Ishikawa (cell line): ENCODE data around the gene BCL2L1.

Experiments
- CEBPB ChIP-seq: IDR thresholded peaks from 2 replicates; pipeline ENCODE4 v1.6.1; 2012
- CREB1 ChIP-seq: IDR thresholded peaks from 2 replicates; pipeline ENCODE4 v1.6.1; 2012; ENCODE audit warnings: low read depth
- EGR1 ChIP-seq: IDR thresholded peaks from 2 replicates; pipeline ENCODE4 v1.6.1; 2012
- EP300 ChIP-seq: IDR thresholded peaks from 2 replicates; pipeline ENCODE4 v1.6.1; 2012; ENCODE audit warnings: borderline replicate concordance
- FOXM1 ChIP-seq: IDR thresholded peaks from 2 replicates; pipeline ENCODE4 v1.6.1; 2012; ENCODE audit warnings: low read depth, borderline replicate concordance
- NFIC ChIP-seq: IDR thresholded peaks from 2 replicates; pipeline ENCODE4 v1.6.1; 2012
- RAD21 ChIP-seq: IDR thresholded peaks from 2 replicates; pipeline ENCODE4 v1.6.1; 2012; ENCODE audit warnings: low read depth
- TAF1 ChIP-seq: IDR thresholded peaks from 2 replicates; pipeline ENCODE4 v1.6.1; 2012; ENCODE audit warnings: low read depth, mild to moderate bottlenecking
- TCF12 ChIP-seq: IDR thresholded peaks from 2 replicates; pipeline ENCODE4 v1.6.1; 2012; ENCODE audit warnings: low read depth
- TEAD4 ChIP-seq: IDR thresholded peaks from 2 replicates; pipeline ENCODE4 v1.6.1; 2012
- YY1 ChIP-seq: IDR thresholded peaks from 2 replicates; pipeline ENCODE4 v1.6.1; 2012; ENCODE audit warnings: low read depth
- ZBTB7A ChIP-seq: IDR thresholded peaks from 2 replicates; pipeline ENCODE4 v1.6.1; 2012; ENCODE audit warnings: low read depth
- TF ChIP-seq, protein P1 (sequence below): IDR thresholded peaks from 2 replicates; pipeline ENCODE4 v1.6.1; 2012
- TF ChIP-seq, protein P2 (sequence below): IDR thresholded peaks from 2 replicates; pipeline ENCODE4 v1.6.1; 2012
- TF ChIP-seq, protein P3 (sequence below): IDR thresholded peaks from 2 replicates; pipeline ENCODE4 v1.6.1; 2012; ENCODE audit warnings: low read depth, mild to moderate bottlenecking

Gene BCL2L1

DNA sequence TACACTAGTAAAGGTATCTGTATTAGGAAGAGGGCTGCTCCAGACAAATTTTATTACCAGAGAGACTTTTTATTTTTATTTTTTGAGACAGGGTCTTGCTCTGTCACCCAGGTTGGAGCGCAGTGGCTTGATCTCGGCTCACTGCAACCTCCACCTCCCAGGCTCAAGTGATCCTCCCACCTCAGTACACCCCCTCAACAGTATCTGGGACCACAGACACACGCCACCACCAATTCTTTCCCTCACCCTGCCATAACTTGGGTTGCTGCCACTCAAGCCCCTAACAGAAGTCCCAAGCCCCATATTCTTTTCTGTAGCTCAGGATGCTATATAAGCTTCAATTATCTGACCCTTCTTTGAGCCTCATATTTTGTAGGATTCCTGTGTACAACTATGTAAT is 6.9 kb downstream of the BCL2L1 start:
- TF ChIP-seq EGR1 (no peak), NFIC (no peak), RAD21 (no peak), TCF12 (no peak), TAF1 (no peak)
- TF ChIP-seq, protein P1, sequence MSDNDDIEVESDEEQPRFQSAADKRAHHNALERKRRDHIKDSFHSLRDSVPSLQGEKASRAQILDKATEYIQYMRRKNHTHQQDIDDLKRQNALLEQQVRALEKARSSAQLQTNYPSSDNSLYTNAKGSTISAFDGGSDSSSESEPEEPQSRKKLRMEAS: no peak

DNA sequence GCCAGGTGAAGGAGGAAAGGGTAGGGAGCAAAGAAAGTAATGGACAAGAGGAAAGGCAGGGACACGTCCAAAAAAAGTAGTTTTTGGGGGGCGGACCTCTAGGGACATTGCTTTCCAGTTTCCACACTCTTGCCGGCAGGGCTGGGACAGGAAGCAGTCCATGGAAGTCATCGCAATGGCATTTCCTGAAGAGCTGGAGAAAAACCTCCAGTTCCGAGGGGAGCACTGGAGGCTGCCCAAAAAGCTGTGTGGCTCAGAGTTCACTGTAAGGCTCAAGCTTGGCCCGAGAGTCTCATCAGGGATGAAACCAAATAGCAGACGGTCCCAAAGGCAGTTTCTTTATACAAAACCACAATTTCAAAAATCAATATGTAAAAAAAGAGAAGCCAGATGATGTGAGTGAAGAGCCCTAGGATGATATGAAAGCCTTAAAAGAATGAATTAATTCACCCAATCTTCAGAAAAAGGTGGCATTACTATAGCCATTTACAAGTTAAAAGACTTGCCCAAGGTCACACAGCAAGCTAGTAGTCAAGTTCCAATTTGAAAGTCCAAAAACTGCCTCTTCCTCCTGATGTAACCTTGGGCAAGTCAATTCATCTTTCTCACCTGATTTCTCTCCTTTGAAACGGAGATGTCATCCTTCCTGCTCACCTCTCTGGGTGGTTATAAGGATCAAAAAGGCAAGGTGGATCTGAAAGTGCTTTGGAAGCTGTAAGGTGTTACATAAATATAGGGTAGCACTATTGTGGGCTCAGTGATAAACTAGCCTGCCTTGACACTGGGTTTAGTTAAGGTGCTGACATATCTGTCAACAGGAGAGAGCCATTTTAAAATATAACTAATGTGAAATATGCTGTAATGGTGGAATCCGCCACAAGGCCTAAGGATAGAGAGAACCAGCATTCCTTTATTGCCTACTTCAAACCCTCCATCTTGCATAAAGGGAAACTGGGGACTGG is 9.1 kb downstream of the BCL2L1 start:
- TF ChIP-seq TEAD4 (peak; percentile 81), YY1 (no peak), EGR1 (no peak), TCF12 (peak; percentile 79), ZBTB7A (no peak), RAD21 (peak; percentile 17; the same call in 1 of the 2 replicates), CREB1 (no peak), CEBPB (peak; percentile 66; the same call in 1 of the 2 replicates), FOXM1 (peak; percentile 73; the same call in 1 of the 2 replicates), TAF1 (no peak), NFIC (peak; percentile 75), EP300 (peak; percentile 89)
- TF ChIP-seq, protein P2, sequence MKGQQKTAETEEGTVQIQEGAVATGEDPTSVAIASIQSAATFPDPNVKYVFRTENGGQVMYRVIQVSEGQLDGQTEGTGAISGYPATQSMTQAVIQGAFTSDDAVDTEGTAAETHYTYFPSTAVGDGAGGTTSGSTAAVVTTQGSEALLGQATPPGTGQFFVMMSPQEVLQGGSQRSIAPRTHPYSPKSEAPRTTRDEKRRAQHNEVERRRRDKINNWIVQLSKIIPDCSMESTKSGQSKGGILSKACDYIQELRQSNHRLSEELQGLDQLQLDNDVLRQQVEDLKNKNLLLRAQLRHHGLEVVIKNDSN: no peak
- TF ChIP-seq, protein P3, sequence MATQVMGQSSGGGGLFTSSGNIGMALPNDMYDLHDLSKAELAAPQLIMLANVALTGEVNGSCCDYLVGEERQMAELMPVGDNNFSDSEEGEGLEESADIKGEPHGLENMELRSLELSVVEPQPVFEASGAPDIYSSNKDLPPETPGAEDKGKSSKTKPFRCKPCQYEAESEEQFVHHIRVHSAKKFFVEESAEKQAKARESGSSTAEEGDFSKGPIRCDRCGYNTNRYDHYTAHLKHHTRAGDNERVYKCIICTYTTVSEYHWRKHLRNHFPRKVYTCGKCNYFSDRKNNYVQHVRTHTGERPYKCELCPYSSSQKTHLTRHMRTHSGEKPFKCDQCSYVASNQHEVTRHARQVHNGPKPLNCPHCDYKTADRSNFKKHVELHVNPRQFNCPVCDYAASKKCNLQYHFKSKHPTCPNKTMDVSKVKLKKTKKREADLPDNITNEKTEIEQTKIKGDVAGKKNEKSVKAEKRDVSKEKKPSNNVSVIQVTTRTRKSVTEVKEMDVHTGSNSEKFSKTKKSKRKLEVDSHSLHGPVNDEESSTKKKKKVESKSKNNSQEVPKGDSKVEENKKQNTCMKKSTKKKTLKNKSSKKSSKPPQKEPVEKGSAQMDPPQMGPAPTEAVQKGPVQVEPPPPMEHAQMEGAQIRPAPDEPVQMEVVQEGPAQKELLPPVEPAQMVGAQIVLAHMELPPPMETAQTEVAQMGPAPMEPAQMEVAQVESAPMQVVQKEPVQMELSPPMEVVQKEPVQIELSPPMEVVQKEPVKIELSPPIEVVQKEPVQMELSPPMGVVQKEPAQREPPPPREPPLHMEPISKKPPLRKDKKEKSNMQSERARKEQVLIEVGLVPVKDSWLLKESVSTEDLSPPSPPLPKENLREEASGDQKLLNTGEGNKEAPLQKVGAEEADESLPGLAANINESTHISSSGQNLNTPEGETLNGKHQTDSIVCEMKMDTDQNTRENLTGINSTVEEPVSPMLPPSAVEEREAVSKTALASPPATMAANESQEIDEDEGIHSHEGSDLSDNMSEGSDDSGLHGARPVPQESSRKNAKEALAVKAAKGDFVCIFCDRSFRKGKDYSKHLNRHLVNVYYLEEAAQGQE: no peak
- TF ChIP-seq, protein P1: no peak

DNA sequence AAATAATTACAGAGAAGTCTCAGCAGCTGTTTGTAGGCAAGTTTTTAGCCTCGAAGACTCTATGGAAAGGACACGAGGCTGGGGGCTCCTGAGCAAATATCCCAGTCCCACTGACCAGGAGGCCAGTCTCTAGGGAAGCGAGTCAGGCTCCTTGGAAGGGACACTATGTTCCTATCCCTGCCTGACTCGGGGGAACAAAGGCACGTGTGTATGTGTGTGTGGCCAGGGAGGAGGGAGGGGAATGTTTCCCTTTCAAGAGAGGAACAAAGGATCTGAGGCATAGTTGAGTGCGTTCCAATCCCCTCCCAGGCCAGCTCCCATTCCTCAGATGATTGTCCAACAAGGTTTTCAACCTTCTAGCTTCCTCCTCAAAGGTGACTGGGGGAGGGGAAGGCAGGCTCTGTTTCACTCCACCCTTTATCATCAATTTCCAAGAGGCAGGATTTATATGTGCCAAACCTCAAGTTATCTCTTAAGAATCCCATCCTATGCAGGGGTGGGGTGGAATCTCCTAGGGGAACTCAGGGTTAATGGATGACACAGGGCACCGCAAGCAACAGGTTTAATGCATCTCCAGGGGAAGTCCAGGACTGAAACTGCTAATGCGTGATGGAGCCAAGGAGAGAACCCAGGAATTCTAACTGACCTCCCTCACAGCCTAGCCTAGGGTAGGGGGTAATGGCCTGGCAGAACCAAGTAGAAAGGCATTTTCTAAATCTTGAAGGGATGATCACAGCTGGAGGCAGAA is 9.9 kb downstream of the BCL2L1 start:
- TF ChIP-seq TCF12 (peak; percentile 98), TEAD4 (peak; percentile 97), YY1 (peak; percentile 39), FOXM1 (peak; percentile 95), TAF1 (no peak), EP300 (peak; percentile 98), RAD21 (peak; percentile 24; the same call in 1 of the 2 replicates), CEBPB (no peak; the same call in 1 of the 2 replicates), NFIC (peak; percentile 96), EGR1 (no peak)
- TF ChIP-seq, protein P2: peak; percentile 71
- TF ChIP-seq, protein P1: peak; percentile 93

DNA sequence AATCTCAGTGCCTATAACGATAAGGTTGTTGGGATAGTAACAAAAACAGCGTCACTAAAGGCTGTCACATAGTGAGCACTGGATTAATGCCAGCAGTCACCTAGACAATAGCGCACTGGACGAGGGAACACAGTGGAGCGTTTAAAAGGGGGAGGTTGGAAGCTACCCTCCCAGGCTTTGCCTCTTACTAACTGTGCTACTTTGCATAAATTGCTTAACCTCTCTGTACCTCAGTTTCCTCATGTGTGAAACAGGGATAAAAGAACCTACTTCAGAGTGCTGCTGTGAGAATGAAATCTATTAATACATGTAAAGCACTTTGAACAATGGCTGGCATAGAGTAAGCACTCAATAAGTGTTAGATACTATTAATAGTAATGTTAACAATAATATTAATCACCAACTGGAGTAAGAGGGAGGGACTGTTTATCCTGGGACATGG is 10.5 kb downstream of the BCL2L1 start:
- peak; percentile 73 for TF ChIP-seq NFIC
- TF ChIP-seq, protein P2: no peak

DNA sequence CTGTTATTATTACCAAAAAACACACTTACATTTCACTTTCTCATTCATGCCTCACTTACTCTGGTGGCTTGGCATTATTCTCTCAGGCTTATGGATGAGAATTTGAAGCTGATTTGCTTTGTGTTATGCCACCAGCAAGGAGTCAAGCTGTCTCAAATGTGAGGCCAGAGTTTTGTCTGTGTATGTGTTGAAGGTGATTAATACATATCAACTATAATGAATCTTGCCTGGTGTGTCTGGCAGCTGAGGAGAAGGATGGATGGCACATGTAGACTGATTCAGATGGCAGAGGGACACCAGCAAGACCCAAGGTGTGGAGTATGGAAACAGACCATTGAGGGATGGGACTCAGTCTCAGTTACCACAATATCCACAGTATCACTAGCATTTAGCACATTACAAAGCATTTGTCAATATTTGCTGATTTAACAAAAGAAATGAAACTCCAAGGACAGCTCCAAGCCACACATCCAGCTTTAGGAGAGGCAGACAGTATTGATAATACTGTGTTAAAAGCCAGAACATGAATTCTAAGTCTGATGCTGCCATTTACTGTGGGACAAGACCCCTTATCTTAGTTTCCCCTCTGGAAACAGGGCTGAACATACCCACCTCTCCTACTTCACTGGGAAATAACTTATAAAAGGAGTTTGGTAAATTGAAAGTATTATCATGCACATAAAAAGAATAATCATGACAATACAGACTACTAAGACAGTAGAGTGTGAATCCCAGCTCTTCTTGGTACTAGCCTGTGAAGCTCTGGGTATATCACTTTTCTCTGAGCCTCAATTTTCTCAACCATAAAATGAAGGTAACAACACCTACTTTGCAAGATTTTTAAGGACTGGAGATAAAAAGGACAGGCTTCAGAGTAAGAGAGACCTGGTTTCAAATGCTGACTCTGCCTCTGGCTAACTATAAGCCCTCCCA is 11.2 kb downstream of the BCL2L1 start:
- TF ChIP-seq CREB1: no peak
- TF ChIP-seq, protein P3: no peak
- no peak for TF ChIP-seq TAF1
- no peak for TF ChIP-seq TEAD4
- TF ChIP-seq NFIC: no peak
- TF ChIP-seq FOXM1: no peak
- no peak for TF ChIP-seq CEBPB
- TF ChIP-seq, protein P1: no peak
- TF ChIP-seq ZBTB7A: no peak
- no peak for TF ChIP-seq EGR1
- no peak for TF ChIP-seq EP300
- TF ChIP-seq TCF12: no peak
- TF ChIP-seq, protein P2: no peak
